Neuronal stem cell (in vitro differentiated cells): ENCODE data around the gene TMTC2.

Experiments
- DNase-seq: peaks from one replicate; pipeline ENCODE4 v3.0.0-alpha.2; 2013; ENCODE audit warnings: low spot score
- H2AFZ ChIP-seq: one replicate; pipeline ENCODE4 v1.6.1; 2013; ENCODE audit warnings: mild to moderate bottlenecking, low read length, inconsistent platforms
- H2AK5ac ChIP-seq: 2 replicates; pipeline ENCODE4 v1.6.1; 2013; ENCODE audit warnings: low read depth, mild to moderate bottlenecking, inconsistent platforms, low read length, moderate library complexity, mixed read lengths
- H2BK120ac ChIP-seq: 2 replicates; pipeline ENCODE4 v1.6.1; 2013; ENCODE audit warnings: low read depth, mild to moderate bottlenecking, inconsistent platforms, low read length, moderate library complexity, mixed read lengths
- H2BK12ac ChIP-seq: one replicate; pipeline ENCODE4 v1.6.1; 2013; ENCODE audit warnings: low read length, inconsistent platforms
- H2BK15ac ChIP-seq: 2 replicates; pipeline ENCODE4 v1.6.1; 2013; ENCODE audit warnings: mild to moderate bottlenecking, low read length, inconsistent platforms, mixed read lengths
- H2BK5ac ChIP-seq: one replicate; pipeline ENCODE4 v1.6.1; 2013; ENCODE audit warnings: inconsistent platforms, mild to moderate bottlenecking, low read length, moderate library complexity
- H3K14ac ChIP-seq: one replicate; pipeline ENCODE4 v1.6.1; 2013; ENCODE audit warnings: low read length, inconsistent platforms
- H3K18ac ChIP-seq: 2 replicates; pipeline ENCODE4 v1.6.1; 2013; ENCODE audit warnings: low read length, inconsistent platforms
- H3K23ac ChIP-seq: 2 replicates; pipeline ENCODE4 v1.6.1; 2013; ENCODE audit warnings: low read depth, mild to moderate bottlenecking, mixed read lengths, low read length, inconsistent platforms; ENCODE audit not compliant: poor library complexity
- H3K27ac ChIP-seq: replicated peaks from 3 replicates; pipeline ENCODE4 v1.5.1; 2013; ENCODE audit warnings: low read length, inconsistent platforms
- H3K27me3 ChIP-seq, 3 experiments: 2 replicates each; pipeline ENCODE4 v1.6.1; 2013; ENCODE audit warnings: low read length in 3 of 3, mild to moderate bottlenecking in 2 of 3, inconsistent platforms in 1 of 3, low read depth in 1 of 3, mixed read lengths in 1 of 3, moderate library complexity in 1 of 3; ENCODE audit not compliant: control insufficient read depth in 3 of 3, insufficient read depth in 3 of 3
- H3K36me3 ChIP-seq, 2 donors: replicated peaks in 1 of 2; 2 replicates each; pipeline ENCODE4 v1.6.1; 2013; ENCODE audit warnings: low read length in 2 of 2; ENCODE audit not compliant: control insufficient read depth in 2 of 2, insufficient read depth in 2 of 2
- H3K4ac ChIP-seq: 2 replicates; pipeline ENCODE4 v1.6.1; 2013; ENCODE audit warnings: inconsistent platforms, mild to moderate bottlenecking, low read length, moderate library complexity
- H3K4me1 ChIP-seq, 2 donors: 1 replicate in 1 of 2; 2 replicates in 1 of 2; pipeline ENCODE4 v1.6.1; 2013; ENCODE audit warnings: low read length in 2 of 2, low read depth in 1 of 2; ENCODE audit not compliant: control insufficient read depth in 2 of 2, insufficient read depth in 1 of 2
- H3K4me2 ChIP-seq: one replicate; pipeline ENCODE4 v1.6.1; 2013; ENCODE audit warnings: mild to moderate bottlenecking, low read length, inconsistent platforms; ENCODE audit not compliant: insufficient read depth, poor library complexity, severe bottlenecking
- H3K4me3 ChIP-seq, 2 donors: 2 replicates each; pipeline ENCODE4 v1.5.1; 2013; ENCODE audit warnings: low read length in 2 of 2, mild to moderate bottlenecking in 2 of 2, inconsistent platforms in 1 of 2, moderate library complexity in 1 of 2
- H3K79me1 ChIP-seq: one replicate; pipeline ENCODE4 v1.6.1; 2013; ENCODE audit warnings: low read depth, mild to moderate bottlenecking, inconsistent platforms, low read length, moderate library complexity
- H3K9ac ChIP-seq: one replicate; pipeline ENCODE4 v1.6.1; 2013; ENCODE audit warnings: mild to moderate bottlenecking, low read depth, low read length, inconsistent platforms; ENCODE audit not compliant: poor library complexity
- H3K9me3 ChIP-seq, 2 donors: replicated peaks in 1 of 2; 2 replicates each; pipeline versions ENCODE3 to v1.6.1; 2013; ENCODE audit warnings: low read length in 2 of 2, mild to moderate bottlenecking in 2 of 2, inconsistent platforms in 1 of 2, low read depth in 1 of 2, mixed read lengths in 1 of 2, moderate library complexity in 1 of 2; ENCODE audit not compliant: control insufficient read depth in 2 of 2, insufficient read depth in 1 of 2
- H4K8ac ChIP-seq: one replicate; pipeline ENCODE4 v1.6.1; 2013; ENCODE audit warnings: low read depth, mild to moderate bottlenecking, inconsistent platforms, low read length, moderate library complexity
- H4K91ac ChIP-seq: one replicate; pipeline ENCODE4 v1.6.1; 2013; ENCODE audit warnings: low read length, low read depth, mild to moderate bottlenecking, inconsistent platforms; ENCODE audit not compliant: poor library complexity
- WGBS, 2 donors: extraction: QIAGEN DNeasy Blood & Tissue Kit; methylation state at CpG; one replicate each; pipeline ENCODE4 v1.1.7; 2013; ENCODE audit warnings: missing lambda C conversion rate in 2 of 2, mixed read lengths in 1 of 2; ENCODE audit not compliant: insufficient read length in 2 of 2, insufficient replicate concordance in 1 of 2; ENCODE audit errors: extremely low coverage in 2 of 2; 5-methylcytosine and 5-hydroxymethylcytosine counted together

The TMTC2 gene

GRCh38 chr12:83057436-83057835, 370.7 kb downstream of the TMTC2 start:
- no peak for DNase-seq

DNA sequence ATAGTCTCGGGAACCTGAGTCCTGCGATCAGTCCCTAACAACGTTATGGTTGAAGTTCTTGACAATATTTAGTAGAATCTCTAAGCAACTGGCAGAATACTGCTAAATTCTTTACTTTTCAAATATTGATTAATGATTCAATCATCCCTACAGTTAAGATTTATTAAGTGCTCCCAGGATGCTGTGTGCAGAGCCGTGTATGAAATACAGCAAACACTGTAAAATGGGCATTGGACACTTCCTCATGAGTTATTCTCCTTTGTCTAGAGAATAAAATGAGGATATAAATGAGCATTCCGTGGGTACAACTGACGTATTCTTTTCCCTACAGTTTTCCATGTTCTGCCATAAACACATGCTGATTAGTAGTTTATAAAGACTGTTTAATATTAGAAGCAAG, 372.4 kb downstream of the TMTC2 start:
- Histone ChIP-seq H2BK15ac (no peak overlapping the region), H3K36me3 (peaks cover 0 to 48% of the 10 kb centered on the region in 2 donors), H4K8ac (no peak overlapping the region), H4K91ac (no peak overlapping the region), H2BK120ac (no peak overlapping the region), H3K79me1 (no peaks in the 10 kb centered on the region), H3K4me3 (no peak overlapping the region), H3K9me3 (peaks cover 0 to 9% of the 10 kb centered on the region in 2 donors), H3K4ac (no peak overlapping the region), H2BK5ac (no peak overlapping the region), H3K9ac (no peak overlapping the region), H3K4me1 (peaks cover 0 to 5% of the 10 kb centered on the region in 2 donors), H3K18ac (no peak overlapping the region), H2BK12ac (no peak overlapping the region), H2AK5ac (no peak overlapping the region), H3K27me3 (no peaks in the 10 kb centered on the region), H3K4me2 (no peak overlapping the region), H2AFZ (no peak overlapping the region), H3K14ac (no peak overlapping the region), H3K27ac (no peak overlapping the region), H3K23ac (no peak overlapping the region)
- WGBS, 2 donors = no CpG with 5 or more reads among the region's 6 CpGs
- DNase-seq = no peak

More at GRCh38 chr12:83057436-83057835, 370.7 kb downstream of the TMTC2 start:
- Histone ChIP-seq H3K23ac (no peak overlapping the region), H2AK5ac (no peak overlapping the region), H3K9me3 (peaks cover 0 to 9% of the 10 kb centered on the region in 2 donors), H4K91ac (no peak overlapping the region), H2AFZ (no peak overlapping the region), H3K27ac (no peak overlapping the region), H3K18ac (no peak overlapping the region), H3K4me3 (no peak overlapping the region), H3K4me2 (no peak overlapping the region), H4K8ac (no peak overlapping the region), H3K4ac (no peak overlapping the region), H3K36me3 (peaks cover 0 to 56% of the 10 kb centered on the region in 2 donors), H2BK5ac (no peak overlapping the region), H3K27me3 (no peaks in the 10 kb centered on the region), H3K4me1 (peaks cover 0 to 3% of the 10 kb centered on the region in 2 donors), H2BK12ac (no peak overlapping the region), H3K79me1 (no peaks in the 10 kb centered on the region), H2BK15ac (no peak overlapping the region), H2BK120ac (no peak overlapping the region), H3K9ac (no peak overlapping the region), H3K14ac (no peak overlapping the region)
- no CpG with 5 or more reads among the region's 1 CpG for WGBS, 2 donors

- H3K23ac ChIP-seq = no peak overlapping the region
- H2BK5ac ChIP-seq = no peak overlapping the region
- peaks cover 0 to 27% of the 10 kb centered on the region in 2 donors for H3K36me3 ChIP-seq
- H2AFZ ChIP-seq = no peak overlapping the region
- H3K79me1 ChIP-seq = no peaks in the 10 kb centered on the region
- H3K9ac ChIP-seq = no peak overlapping the region
- H4K91ac ChIP-seq = no peak overlapping the region
- WGBS, 2 donors = no CpG with 5 or more reads among the region's 1 CpG
- H3K4me1 ChIP-seq = peaks cover 0 to 5% of the 10 kb centered on the region in 2 donors
- no peak overlapping the region for H4K8ac ChIP-seq
- H3K14ac ChIP-seq = no peak overlapping the region
- no peak overlapping the region for H2BK120ac ChIP-seq
- H3K18ac ChIP-seq = no peak overlapping the region
- no peak overlapping the region for H3K4me3 ChIP-seq
- H3K4me2 ChIP-seq = no peak overlapping the region
- no peak overlapping the region for H3K27ac ChIP-seq
- no peak for DNase-seq
- no peaks in the 10 kb centered on the region for H3K27me3 ChIP-seq
- no peak overlapping the region for H2AK5ac ChIP-seq
- H3K4ac ChIP-seq = no peak overlapping the region
- H2BK15ac ChIP-seq = no peak overlapping the region
- H2BK12ac ChIP-seq = no peak overlapping the region
- peaks cover 0 to 14% of the 10 kb centered on the region in 2 donors for H3K9me3 ChIP-seq
Observed at GRCh38 chr12:83065562-83065961, 378.9 kb downstream of the TMTC2 start.

DNA sequence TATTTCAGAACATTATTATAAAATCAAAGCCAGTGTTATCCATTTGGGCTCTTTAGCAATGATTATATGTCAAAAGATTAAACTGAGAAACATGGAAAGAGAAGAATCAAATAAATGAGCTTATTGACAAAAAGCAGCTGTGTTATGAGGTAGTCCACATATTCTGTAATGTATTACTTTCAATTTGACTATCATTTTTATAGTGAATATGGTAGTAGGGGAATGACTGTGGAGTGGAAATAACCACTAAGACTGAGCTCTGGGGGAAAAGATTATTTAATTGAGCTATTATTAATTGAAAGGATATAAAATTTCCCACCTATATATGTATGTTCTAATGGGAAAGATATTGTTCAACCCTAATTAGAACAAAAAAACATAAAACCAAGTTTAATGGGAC, 381.3 kb downstream of the TMTC2 start:
- Histone ChIP-seq H4K91ac (no peak overlapping the region), H3K23ac (no peak overlapping the region), H3K14ac (no peak overlapping the region), H4K8ac (no peak overlapping the region), H2AK5ac (no peak overlapping the region), H3K4me1 (no peaks in the 10 kb centered on the region), H3K9me3 (peaks cover 0 to 34% of the 10 kb centered on the region in 2 donors), H3K27ac (no peak overlapping the region), H3K79me1 (no peaks in the 10 kb centered on the region), H2AFZ (no peak overlapping the region), H3K4me3 (no peak overlapping the region), H2BK120ac (no peak overlapping the region), H2BK12ac (no peak overlapping the region), H3K36me3 (peaks cover 0 to 16% of the 10 kb centered on the region in 2 donors), H3K27me3 (no peaks in the 10 kb centered on the region), H3K4ac (no peak overlapping the region), H2BK15ac (no peak overlapping the region), H3K18ac (no peak overlapping the region), H2BK5ac (no peak overlapping the region), H3K9ac (no peak overlapping the region), H3K4me2 (no peak overlapping the region)
- no peak for DNase-seq
